Stimulated activated CD8-positive, alpha-beta memory T cell treated with anti-CD3 and anti-CD28 coated beads, Interleukin-15, amount 100 ng/mL, for 24 hours (primary cell): ENCODE data around the gene C1orf159.

Source experiments
- DNase-seq: peaks from one replicate; pipeline ENCODE4 v3.0.0-alpha.2; 2020; ENCODE audit warnings: low read depth

Gene C1orf159

DNA sequence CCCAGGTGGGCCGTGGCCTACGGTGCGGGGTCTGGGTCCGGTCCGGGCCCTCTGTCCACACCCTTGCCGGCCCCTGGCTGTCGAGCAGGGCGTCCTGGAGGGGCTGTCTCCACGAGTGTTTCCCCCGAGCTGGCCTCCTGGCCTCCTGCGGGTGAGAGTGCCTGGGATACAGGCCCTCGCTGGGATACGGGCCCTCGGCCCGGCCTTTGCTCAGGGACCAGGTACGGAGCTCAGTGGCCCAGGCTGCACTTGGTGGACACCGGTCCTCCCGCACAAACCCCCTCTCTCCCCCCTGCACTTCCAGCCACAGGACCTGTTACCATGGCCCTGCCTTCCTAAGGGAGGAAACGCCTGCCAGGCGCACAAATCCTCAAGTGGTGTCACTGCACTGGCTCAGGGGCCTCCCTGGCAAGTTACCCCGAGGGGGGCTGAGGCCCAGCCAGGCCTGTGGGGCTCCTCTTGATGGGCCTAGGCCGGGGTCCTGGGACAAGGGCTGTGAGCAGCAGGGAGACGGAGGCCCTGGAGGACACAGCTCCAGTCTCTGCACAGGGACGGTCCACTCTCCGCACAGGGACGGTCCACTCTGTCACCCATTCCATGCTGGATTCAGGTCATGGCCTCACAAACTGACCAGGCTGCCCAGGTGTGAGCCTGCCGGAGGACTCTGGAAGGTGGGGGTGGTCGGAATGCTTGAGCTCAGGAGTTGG lies 23.6 kb downstream of the C1orf159 start:
- no peak for DNase-seq

DNA sequence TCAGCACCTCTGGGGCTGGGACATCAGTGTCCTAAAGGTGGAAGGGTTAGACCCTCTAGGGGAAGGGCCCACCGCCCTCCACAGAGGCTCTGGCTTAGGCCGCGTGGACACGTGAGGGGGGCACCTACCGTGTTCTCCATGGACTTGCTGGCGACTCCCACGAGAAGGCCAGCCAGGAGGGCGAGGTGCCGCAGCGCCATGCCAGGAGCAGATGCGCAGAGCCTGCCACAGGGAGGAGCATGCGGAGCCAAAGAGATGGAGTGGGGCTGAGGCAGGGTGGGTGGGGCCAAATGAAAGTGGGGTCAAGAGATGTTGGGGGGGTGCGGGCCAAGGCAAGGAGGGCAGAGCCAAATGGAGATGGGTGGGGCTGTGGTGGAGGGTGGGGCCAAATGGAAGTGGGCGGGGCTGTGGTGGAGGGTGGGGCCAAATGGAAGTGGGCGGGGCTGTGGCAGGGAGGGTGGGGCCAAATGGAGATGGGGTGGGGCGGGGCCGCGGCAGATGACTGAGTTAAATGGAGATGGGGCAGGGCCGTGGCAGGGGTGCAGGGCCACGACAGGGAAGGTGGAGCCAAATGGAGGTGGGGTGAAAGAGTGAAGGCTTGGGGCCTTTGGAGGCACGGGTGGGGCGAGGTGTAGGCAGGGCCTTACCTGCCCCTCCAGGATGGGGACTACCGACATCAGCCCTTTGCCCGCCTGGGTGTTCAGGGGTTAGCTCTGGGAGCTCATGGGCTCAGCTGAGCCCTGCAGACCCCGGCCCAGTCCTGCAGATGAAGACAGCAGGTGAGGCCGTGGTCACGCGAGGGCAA lies 24.3 kb downstream of the C1orf159 start:
- DNase-seq: no peak

DNA sequence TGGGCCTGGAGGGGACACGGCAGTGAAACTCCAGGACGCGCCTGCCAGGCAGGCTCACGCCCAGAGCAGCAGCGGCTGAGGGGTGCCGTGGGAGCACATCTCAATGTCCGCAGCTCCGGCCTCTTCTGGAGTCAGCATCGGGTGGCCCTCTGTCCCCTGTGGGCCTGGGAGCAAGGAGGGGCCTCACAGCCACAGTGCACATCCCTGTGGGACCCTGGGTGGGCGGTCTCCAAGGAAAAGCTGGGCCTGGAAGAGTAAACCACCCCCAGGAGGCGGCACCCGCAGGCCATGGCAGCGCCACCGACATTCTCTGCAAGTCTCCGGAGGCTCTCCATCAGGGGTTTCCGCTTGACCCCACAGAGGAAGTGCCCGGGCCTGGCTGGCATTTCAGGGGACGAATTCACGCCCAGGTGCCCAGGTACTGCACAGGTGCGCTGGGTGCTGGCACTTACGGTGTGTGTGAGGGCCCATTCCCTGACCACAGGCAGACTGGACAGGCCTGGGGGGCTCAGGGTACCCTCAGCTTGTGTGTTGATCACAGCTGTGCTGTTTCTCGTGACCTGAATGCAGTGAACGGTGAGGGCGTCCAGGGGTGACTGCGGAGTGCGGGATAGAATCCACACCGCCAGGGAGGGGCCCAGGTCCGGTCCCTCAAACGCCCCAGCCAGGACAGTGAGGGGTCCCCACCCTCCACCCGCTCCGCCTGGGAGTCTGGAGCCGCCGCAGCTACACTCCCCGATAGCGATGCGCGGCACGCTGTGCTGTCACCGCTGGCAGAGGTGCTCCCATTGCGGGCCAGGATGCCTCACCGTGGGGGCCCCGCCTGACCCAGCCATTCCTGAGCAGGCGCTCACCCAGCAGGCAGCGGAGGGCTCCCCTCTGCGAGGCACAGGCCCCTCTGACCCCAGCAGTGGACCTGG lies 25.2 kb downstream of the C1orf159 start:
- no peak for DNase-seq

DNA sequence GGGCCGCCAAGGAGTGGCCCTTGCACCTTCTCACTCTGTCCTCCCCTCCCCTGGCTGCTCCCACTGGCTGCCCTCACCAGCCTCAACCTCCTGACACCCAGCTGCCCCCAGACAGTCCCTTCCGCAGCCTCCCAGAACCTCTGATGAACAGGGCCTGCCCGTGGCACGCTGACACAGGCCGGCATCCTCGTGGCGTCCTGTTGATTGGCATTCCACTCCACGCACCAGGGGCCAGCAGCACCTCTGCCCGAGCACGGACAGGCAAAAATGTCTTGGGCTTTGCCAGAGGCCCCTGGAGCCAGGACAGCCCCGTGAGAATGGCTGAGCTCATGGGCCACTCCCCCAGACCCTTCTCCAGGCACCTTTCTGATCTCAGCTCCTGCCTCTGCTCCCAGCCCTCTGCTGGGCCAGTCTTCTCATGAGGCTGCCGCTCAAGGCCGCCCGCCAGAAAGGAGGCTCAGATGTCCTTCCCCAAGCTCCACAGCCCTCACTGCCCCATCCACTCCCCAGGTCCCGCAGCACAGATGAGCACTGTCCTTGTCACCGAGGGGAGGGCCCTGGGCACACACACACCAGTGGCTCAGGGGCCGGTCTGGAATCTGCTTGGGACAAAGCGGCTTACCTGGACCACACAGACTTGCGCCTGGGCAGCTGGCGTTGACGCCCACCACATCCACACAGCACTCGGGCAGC lies 26.0 kb downstream of the C1orf159 start:
- DNase-seq: no peak

DNA sequence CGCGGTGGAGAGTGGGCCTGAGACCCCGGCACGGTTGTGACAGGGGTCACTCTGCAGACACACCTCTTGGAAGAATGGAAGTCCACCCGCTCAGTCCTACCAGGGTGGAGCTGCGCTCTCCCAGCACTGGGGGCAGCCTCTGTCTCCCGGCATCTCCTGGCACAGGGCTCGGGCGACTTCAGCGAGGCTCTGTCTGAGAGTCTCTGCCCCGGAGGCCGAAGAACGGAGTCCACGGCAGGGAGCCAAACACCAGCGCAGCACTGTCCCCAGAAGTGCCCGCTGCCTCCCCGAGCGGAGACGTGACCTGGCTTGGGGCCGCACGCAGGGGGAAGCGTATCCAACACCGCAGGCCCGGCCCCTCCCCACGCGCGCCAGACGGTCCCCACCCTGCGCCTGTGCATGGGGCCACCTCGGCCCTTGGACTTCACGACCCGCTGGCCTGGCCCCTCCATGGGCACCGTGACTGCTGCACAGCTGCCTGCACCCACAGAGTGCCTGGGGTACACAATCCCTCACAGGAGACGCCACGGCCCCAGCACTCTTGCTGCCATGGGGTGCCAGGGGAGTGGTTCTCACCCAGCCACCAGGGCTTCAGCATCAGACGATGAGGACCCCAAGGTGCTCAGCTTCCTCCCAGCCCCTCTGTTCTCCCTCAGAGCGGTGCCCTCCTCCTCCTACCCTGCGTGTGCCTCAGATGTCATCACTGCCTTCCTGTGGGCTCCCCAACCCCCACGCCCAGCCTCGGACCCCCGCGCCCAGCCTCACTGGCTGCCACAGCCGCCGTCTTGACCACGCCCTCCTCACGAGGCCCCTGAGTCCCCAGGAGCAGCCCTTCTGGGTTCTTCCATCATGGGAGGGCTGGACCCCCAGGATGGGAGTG lies 26.8 kb downstream of the C1orf159 start:
- DNase-seq: no peak

DNA sequence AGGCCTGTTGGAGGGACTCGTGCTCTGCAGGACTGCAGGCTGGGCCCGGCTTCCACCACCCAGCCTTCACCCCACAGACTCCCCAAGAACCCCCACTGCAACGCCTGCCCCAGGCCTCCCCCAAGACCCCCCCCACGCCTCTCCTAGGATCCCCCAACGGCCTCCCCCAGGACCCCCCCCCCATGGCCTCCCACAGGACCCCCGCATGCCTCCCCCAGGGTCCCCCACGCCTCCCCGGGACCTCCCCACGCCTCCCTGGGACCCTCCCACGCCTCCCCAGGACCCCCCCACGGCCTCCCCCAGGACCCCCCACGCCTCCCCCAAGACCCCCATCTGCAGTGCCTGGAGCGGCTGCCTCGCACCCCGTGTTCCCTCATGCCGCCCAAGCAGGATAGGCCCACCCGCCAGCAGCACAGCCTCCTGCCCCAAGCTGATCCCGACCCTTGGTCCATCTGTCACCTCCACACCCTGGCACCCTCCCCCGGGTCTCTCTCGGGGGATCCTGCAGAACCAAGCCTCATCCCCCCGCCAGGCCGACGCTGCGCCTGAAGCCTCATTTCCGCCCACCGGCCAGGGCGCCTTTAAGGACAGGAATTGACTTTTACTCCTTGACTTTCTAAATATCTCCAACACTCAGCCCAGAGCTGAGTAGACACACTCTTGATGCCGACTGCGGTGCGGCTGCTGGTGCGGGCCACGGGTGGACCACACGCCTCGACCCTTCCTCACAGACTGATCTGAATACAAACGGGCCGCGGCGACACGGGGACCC lies 27.7 kb downstream of the C1orf159 start:
- DNase-seq: no peak

DNA sequence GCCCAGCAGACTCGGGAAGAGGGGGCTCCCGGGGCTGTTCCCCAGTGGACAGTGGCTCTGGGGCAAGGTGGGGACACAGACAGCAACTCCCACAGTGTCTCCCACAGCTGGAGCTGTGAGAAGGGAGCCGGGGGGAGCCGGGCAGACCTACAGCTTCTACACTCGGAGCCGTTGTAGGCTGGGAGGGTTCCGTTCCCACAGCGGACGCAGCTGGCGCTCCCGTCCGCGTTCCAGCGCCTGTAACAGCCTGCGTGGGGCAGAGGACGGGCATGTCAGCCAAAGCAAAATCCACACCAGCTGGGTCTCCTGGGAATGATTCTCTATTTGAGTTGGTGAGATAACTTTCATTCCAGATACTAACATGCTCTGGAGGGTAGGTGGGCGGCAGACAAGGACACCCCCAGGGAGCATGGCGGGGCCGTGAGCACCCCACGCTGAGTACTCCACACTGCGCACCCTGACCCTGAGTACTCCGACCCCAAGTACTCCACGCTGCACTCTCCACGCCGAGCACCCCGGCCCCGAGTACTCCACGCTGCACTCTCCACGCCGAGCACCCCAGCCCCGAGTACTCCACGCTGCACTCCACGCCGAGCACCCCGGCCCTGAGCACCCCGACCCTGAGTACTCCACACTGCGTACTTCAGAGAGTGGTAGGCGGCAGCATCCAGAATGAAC lies 28.4 kb downstream of the C1orf159 start:
- no peak for DNase-seq

DNA sequence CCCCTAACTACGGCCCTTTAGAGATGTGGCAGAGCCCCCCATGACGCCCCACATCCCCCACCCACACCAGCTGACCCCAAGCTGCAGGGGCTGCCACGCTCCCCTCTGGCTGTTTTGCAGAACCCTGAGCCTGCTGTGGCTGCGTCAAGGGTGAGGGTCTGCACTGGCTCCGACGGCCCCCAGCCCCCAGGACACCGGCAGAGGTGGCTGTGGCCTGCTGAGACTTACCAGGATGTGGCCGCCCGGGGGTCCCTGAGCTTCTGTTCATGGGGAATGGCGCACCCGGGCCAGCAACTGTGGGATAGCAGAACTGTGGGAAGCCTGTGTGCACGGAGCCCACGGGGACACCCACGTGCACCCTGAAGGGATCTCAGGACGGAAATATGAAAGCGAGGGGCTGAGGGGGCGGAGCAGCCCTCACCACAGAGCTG lies 29.0 kb downstream of the C1orf159 start:
- no peak for DNase-seq

DNA sequence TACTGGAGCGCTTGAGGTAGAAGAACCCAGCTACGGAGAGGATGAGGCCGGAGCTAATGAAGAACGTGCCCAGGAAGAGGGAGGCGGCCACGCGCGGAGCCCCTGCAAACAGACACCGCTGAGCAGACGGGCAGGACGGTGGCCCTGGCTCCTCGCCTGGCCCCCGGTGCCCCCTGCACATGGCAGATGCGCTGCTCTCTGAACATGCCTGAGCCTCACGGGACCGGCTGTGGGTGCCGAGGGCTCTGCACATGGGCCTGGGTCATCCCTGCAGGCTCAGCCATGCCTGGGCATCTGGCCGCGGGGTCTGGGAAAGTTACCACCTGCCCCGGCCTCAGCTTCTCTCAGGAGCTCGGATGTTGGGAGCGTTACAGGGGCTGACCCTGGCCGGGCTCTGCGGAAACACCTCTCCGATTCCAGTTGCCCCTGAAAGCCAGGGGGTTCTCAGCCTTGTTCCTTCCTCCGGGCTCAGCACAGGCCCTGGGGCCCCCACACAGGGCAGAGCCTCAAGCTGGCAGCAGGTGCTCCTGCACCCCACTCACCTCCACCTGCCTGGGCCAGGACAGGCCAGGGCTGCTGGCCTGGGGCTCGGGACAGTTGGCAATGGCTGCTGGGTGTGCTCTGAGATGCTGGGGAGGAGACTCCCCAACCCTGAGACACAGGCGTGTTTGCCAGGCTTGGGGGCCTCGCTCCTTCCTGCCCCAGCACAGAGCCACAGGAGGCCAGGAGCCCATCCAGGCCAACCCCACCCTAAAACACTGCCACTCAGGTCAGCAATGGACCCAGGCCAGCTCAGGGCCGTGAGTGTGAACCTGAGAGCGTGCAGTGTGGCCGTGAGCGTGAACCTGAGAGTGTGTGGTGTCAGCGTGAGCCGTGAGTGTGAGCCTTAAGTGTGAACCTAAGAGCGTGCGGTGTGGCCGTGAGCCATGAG lies 29.7 kb downstream of the C1orf159 start:
- no peak for DNase-seq

DNA sequence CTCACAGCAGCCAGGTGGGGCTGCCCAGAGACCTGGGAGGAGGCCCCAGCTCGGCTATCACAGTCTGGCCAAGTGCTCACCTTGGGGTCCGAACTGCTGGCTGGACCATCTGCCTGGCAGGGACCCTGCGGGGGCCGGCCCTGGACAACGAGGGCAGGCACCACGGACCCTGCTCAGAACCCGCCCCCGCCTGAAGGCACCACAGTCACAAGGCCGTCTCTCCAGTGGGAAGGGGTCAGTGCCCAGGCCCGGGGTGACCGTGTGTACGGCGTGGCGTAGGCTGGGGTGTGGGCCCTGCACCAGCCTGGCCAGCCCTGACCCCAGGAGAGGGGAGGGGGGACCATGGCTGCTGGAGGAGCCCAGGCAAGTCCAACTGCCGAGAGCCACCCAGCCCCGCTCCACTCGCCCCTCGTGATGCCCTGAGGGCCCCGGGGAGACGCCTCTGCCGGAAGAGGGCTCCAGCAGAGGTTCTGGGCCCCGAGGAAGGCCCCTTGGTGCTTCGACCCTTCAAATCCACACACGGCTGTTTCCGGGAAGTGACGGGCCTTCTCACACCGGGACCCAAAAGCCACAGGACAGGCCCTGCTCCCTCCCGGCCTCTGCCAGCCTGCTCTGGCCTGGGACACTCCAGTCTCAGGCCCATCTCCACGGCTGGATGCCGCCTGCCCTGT lies 30.6 kb downstream of the C1orf159 start:
- no peak for DNase-seq

DNA sequence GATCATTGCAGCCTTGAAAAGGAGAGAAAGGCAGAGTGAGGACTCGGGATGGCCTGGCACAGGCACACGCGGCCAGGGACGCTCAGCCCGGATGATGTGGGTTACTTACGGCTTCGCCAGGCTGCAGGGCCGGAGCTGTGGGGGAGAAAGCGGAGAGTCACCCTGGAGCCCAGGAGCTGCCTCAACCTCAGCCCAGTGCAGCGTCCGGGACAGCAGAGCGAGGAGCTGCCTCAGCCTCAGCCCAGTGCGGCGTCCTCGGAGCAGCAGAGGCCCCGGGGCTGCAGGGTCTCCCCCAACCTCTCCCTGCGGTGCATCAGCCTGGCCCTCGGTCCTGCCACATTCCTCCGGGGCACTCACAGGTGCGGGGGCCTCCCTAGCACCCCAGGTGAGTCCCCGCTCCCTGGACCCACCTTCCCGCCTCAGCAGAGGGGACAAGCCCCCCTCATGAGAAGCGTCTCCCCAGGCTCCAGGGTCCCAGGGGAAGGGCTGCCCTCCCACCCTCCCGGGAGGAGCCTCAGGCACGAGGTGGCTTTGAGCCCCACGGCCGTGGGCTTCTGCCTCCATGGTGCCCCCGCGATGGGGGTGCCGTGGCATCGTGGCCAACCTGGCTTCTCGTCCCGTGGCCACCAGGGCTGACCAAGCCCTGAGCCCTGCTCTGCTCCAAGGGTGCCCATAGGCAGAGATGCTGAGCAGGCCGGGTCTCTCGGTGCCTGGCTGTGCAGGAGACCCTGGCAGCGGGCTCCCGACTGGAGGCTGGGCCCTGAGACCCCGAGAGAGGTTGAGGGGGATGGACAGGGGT lies 31.3 kb downstream of the C1orf159 start:
- no peak for DNase-seq

DNA sequence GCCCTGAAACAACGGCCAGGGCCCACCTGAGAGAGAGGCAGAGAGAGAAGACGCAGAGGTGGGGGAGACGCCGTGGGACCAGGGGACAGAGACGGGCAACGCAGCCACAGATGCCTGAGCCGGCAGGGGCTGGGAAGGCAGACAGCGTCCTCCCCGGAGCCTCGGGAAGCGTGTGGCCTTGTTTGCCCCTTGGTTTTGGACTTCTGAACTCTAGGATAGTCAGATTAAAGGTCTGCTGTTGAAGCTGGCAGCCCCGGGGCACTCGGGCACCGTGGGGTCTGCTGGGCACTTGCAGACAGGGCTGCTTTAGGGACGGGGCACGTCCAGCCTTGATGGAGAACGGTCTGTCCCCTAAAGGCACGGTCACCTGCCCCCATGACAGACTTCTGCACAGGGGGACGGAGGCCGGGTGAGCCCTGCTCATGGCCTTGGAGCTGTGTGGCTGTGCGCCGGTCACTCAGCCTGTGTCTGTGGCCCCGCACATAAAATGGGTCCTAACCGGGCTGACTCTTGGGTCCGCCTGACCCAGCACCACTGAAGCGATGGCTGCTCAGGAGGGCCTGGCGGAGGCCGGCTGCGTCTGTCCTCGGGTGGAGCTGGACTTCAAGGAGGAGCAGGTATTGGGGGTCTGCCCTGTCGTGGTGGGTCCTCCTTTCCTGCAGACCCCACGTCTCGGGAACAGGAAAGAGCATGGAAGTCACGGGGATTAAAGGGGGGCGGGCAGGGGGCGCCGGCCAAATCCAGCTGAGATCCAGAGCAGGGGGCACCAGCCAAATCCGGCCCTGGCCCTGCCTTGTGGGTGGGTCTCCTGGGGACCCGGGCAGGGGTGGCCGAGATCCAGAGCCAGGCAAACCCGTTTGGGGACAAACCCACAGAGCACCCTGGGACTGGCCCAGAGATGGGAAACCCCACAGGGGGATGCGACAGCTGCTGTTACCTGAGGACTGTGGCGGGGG lies 32.2 kb downstream of the C1orf159 start:
- DNase-seq: no peak

DNA sequence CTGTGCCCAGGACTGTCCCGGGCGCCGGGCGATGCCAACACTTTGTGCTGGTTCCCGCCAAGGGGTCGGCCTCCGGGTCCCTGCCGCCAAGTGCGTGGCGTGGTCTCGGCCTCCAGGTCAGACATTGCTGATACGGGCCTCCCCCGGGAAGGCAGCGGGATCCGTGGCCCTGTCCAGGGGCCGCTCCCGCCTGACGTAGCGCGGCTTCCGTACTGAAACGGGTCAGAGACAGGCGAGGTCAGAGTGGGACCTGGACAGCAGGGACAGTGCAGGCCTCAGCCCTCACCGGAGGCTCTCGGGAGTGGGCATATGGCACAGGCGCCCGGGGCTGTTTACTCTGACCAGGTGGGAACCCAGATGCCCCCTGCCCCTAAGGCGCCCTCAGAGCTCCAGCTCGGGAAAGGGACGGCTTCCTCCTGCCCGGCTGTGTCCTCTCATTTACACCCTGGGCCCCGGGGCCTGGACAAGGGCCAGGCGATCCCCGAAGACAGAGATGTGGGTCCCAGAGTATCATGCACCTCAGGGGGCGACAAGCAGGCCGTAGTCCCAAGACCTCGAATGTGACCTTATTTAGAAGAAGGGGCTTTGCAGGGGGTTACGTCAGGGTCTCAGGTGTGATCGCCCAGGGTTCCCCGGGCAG lies 33.0 kb downstream of the C1orf159 start:
- no peak for DNase-seq

DNA sequence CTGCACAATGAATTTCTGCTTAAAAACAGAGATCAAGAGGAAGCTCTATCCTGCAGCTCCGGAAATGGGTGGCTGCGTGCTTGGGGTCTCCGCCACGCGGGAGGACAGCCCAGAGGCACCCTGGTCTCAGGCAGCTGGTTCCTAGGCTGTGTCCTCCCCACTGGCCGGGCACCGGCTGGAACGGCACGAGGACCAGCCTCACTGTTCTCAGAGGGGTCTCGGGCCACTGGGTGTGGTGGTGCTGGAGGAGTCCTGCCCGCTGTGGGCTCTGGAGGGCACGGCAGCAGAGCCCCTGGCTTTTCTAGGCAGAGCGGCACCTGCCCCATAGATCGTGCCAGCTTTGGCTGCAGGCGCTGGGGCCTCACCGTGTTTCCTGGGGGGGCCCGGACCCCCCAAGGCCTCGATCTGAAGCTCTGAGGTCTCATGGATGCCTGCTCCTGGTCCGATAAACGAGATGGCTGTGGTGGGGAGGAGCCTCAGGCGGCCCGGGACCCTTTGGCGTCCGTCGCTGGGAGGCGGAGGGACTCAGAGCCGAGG lies 33.6 kb downstream of the C1orf159 start:
- DNase-seq: no peak
